NCI-H146 (cell line): Measurements from ENCODE around the gene SPTBN1.

ENCODE experiments used
- DNase-seq: peaks from one replicate; lab custom pipeline; 2025; lab: John Stamatoyannopoulos, UW

The SPTBN1 gene

GRCh38 chr2:54632733-54633692, 176.9 kb downstream of the SPTBN1 start:
- DNase-seq = no peak

- DNase-seq = no peak
These were observed 177.9 kb downstream of the SPTBN1 start for GRCh38 chr2:54634021-54634420.

- DNase-seq = no peak
These were observed 178.7 kb downstream of the SPTBN1 start for GRCh38 chr2:54634564-54635511.

GRCh38 chr2:54635554-54636152, 179.5 kb downstream of the SPTBN1 start:
- no peak for DNase-seq

GRCh38 chr2:54636415-54637139, 180.4 kb downstream of the SPTBN1 start:
- no peak for DNase-seq

- DNase-seq = no peak
These were observed 182.0 kb downstream of the SPTBN1 start for GRCh38 chr2:54638103-54638502.

GRCh38 chr2:54638774-54639187, 182.7 kb downstream of the SPTBN1 start:
- no peak for DNase-seq

- no peak for DNase-seq
These were observed 183.5 kb downstream of the SPTBN1 start for GRCh38 chr2:54639609-54640008.

GRCh38 chr2:54640834-54641540, 184.9 kb downstream of the SPTBN1 start:
- DNase-seq = no peak

GRCh38 chr2:54641988-54642387, 185.9 kb downstream of the SPTBN1 start:
- no peak for DNase-seq

- DNase-seq = no peak
These were observed 186.7 kb downstream of the SPTBN1 start for GRCh38 chr2:54642677-54643430.

GRCh38 chr2:54644236-54644635, 188.1 kb downstream of the SPTBN1 start:
- no peak for DNase-seq

GRCh38 chr2:54646170-54646927, 190.2 kb downstream of the SPTBN1 start:
- no peak for DNase-seq

- no peak for DNase-seq
These were observed 192.1 kb downstream of the SPTBN1 start for GRCh38 chr2:54648256-54648655.

- DNase-seq = no peak
These were observed 193.1 kb downstream of the SPTBN1 start for GRCh38 chr2:54649191-54649590.

GRCh38 chr2:54649633-54650032, 193.5 kb downstream of the SPTBN1 start:
- DNase-seq = no peak

GRCh38 chr2:54650612-54651011, 194.5 kb downstream of the SPTBN1 start:
- DNase-seq = no peak

GRCh38 chr2:54651291-54651690, 195.2 kb downstream of the SPTBN1 start:
- DNase-seq = no peak

- DNase-seq = no peak
These were observed 196.4 kb downstream of the SPTBN1 start for GRCh38 chr2:54652540-54652939.
